GM18861 (cell line): ENCODE data around the gene FGF6.
"Not testable (repeated sequence)": the region's sequence is repeated elsewhere in the genome, so short reads cannot be mapped to it uniquely, and the experiment has no call there.

ENCODE experiments used
- ATAC-seq: cut with Tn5 transposase; IDR thresholded peaks from one replicate; pipeline ENCODE4 v1.9.1; 2021; ENCODE audit not compliant: unreplicated experiment

The FGF6 gene

DNA sequence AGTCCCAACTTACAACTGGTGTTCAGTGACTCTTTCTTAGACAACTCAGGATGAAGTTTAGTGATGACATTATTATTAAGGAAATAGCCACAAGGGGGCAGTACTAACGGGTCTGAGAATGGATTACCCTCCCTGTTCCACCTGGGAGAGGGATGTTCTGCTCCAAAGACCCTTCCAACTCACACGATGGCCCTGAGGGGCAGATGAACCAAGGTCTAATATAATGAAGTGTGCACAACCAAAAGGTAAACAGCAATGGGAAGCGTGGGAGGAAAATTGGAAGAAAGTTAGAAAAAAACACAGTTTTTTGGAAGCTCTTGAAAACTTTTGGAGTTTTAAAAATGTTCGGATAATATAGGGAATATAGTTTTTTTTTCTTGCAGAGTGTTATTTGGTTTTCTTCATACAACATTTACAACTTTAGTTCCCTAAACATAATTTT is 24.0 kb downstream of the FGF6 start:
- ATAC-seq: no peak

- ATAC-seq: no peak
Observed at GRCh38 chr12:4420138-4420670, 25.4 kb downstream of the FGF6 start.

- no peak for ATAC-seq
Observed at GRCh38 chr12:4418913-4419312, 26.7 kb downstream of the FGF6 start.

DNA sequence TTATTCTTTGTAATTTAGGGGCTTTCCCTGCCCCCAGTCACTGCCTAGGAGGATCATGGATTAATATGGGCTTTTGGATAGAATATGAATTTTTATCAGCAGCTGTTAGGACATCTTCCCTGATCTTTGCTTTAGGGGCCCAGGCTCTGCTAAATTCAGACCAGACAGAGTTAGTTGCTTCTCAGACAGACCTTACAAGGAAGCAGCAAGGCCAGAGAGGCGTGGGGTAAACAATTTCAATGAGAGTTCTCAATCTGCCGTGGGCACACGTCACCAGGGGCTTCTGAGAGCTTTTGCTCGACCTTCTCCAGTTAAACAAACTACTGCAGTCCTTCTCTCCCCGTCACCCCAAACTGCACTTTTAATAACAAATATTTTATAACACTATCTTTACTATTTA is 27.7 kb downstream of the FGF6 start:
- no peak for ATAC-seq

DNA sequence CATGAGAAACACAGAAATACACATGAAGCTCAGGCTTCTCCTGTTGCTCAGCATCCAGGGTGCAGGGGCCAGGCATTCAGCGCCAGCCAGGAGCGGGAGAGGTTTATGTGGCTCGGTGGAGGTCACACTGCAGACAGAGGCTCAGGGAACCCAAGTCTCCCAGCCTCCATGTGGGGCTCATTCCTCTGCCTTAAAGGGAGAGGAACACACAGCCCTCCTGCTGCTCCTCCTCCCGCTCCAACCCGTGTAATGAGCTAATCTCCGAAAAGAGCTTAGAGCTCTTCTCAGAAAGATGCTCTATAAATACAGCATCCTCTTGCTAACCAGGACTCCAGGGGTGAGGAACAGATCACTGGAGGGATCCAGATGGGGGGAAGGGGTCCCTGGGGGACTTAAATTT is 28.2 kb downstream of the FGF6 start:
- no peak for ATAC-seq

GRCh38 chr12:4416276-4416675 is 29.3 kb downstream of the FGF6 start:
- no peak for ATAC-seq

- ATAC-seq: no peak
Observed at GRCh38 chr12:4412465-4412864, 33.1 kb downstream of the FGF6 start.

GRCh38 chr12:4412056-4412455 is 33.6 kb downstream of the FGF6 start:
- ATAC-seq: no peak

DNA sequence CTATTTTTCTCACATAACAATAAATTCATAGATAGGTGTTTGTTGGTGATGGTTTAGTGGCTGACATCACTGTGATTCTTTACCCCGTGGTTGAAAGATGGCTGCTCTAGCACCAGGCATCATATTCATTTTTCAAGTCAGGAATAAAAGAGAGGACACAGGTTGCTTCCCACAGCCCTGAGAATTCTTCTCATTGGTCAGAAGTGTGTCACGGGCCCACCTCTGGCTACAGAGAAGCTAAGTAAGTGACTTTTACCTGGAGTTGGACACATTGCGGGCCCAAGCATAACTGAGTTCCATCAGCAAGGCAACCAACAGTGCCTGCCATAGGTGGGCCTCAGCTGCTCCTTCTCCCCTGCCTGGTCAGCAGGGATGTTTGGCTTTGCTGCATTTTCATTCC is 38.5 kb downstream of the FGF6 start:
- ATAC-seq: no peak

GRCh38 chr12:4404877-4405637 is 40.6 kb downstream of the FGF6 start:
- ATAC-seq: not testable (repeated sequence)

DNA sequence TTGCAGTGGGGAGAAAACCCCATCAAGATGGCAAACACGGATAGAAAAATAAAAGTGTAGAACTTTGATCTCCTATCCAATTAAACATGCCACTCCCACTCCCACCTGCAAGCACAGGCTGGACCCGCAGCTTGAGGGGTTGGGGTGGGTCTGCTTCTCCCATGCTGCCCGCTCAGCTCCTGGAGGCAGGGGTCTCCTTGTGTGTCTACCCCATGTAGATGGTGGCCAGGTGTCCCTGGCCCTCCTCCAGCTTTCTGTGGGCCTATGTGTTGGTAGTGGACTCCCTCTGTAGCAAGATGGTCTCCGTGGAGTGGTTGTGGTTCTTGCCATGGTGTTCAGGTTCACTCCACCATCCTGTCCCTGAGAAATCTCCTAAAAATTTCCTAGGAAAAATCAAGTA is 42.6 kb downstream of the FGF6 start:
- no peak for ATAC-seq

DNA sequence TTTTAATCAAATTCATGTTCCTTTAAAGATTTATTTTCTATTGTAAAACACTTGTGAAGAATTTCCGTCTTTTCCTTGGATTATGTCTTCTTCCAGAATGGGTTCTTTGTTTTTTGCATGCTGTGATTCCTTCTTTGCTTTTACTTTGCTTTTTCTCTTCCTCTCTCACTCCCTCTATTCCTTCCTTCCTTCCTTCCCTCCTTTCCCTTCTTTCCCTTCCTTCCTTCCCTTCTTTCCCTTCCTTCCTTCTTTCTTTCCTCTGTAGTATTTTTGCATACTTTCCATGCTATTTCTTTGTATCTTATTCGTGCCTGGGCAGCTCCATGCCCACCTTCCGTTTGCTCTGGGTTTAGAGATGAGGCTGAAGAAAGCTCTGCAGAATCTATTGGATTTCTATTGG is 44.5 kb downstream of the FGF6 start:
- ATAC-seq: no peak

DNA sequence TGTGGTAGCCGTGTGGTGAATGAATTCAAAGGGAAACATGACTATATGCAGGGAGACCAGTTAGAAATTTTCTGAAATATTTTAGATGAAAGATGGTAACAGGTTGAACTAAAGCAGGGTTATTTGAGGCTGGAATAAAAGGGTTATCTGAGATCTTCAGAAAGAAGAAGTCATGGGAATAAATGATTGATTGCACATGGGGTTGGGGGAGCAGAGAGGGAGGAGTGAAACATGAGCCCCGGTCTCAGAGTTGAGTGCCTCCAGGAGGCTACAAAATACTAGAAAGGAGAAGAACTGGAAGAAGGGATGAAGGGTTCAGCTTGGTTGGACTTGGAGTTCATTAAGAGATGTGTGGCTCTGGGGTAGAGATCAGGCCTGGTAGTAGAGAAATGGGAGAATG is 49.8 kb downstream of the FGF6 start:
- no peak for ATAC-seq

DNA sequence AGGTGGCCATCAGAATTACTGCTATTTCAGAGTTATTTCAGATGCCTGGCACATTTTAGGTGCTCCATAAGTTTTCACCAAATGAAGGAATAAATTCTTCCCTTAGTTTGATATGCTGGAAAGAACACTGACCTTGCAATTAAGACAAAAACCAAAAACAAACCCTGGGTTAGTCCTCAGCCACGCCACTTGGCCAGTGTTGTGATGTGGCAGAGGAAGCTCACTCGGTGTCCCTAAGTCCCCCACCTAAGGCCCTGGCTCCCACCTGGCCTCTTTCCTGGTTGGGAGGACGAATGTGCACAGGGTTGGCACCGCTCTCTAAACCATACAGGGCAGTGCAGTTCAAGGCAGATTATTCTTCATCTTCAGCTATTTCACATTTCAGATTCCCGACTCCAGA is 52.4 kb downstream of the FGF6 start:
- no peak for ATAC-seq

- no peak for ATAC-seq
Observed at GRCh38 chr12:4392223-4392742, 53.3 kb downstream of the FGF6 start.

DNA sequence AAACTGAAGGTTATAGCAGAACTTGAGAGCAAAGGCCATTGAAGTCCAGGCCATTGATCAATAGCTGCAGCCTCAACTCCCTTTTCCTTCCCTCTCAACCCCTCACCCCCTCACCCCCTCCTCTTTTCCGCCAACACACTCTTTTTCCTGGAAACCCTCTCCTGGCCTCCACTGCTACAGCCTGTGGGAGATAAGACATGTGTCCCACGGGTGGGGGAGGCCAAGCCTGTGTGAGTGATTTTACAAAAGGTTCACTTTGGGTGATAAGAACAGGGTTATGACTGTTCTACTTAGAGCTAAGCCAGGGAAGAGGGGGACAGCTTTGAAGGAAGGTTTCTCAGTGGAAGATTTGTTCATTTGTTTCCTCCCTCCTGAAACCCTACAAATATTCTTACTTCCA is 57.0 kb downstream of the FGF6 start:
- ATAC-seq: no peak

GRCh38 chr12:4388032-4388431 is 57.6 kb downstream of the FGF6 start:
- ATAC-seq: no peak

GRCh38 chr12:4387607-4388006 is 58.0 kb downstream of the FGF6 start:
- ATAC-seq: no peak

DNA sequence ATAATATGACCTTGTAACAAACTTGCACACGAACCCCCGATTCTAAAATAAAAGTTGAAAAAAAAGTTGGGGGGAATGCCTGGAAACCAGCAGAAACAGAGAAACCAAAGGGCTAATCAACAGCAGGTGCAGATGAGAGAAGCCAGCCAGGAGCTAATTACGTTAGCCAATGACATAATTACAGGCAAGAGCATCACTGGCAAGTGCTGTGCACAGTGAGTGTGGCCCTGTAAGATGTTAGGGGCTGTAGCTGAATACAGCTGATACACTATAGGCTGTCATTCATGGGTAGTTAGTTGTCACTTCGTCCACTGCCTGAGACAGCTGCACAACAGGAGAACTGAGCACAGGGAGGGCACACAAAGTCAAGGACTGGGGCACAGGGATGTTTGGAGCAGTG is 58.8 kb downstream of the FGF6 start:
- ATAC-seq: no peak
